GM19324 (cell line): ENCODE results near the gene PRRT1.
"Not testable (repeated sequence)": the region's sequence is repeated elsewhere in the genome, so short reads cannot be mapped to it uniquely, and the experiment has no call there.

Experiments used
- ATAC-seq: cut with Tn5 transposase; IDR thresholded peaks from one replicate; pipeline ENCODE4 v1.9.1; 2021; ENCODE audit warnings: mild to moderate bottlenecking, moderate library complexity; ENCODE audit not compliant: unreplicated experiment, low FRiP score

PRRT1 gene

DNA sequence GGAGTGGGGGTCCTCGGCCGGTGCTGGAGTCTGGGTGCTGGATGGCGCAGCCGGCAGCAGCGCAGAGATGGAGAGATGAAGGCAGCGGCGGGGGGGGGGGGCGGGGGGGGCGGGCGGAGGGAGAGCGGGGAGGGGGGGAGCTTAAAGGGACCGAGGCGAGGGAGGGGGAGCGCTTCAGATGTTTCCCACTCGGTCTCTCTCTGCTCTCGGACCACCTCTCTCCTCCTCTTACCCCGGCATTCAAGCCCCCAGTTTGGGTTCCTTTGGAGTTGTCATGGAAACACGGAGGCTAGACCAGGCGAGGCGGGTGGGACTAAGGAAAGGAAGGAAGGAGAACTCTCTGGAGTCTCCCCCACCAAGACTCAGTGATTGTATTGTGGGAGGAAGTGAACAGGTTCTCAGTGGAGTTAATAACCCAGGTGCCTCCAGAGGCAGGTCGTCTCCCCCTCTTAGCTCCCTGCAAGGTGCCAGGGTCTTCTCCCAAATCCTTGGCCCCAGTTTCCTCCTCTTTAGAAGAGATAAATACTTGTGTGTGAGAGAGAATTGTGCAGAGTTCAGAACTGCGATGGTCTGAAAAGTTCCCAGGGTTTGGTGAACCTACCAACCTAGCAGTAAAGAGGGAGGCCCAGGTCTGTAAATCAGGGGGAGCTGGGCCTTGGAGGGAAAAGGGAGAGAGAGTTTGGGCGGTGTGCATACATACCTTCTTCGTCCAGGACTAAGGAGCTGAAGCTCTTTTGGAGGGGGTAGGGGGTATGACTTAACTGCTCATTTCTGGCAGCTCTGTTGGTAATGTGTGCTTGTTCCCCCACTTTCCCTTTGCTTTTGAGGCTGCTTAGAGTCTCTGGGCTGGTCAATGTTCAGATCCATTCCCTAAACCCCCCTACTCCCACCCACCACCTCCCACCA lies at the start of gene PRRT1:
Gene PRRT1, minus strand, starts transcription at position 77 of the 906 bp plus-strand sequence. CDS start 112 bp downstream, outside the sequence.
- no peak for ATAC-seq

DNA sequence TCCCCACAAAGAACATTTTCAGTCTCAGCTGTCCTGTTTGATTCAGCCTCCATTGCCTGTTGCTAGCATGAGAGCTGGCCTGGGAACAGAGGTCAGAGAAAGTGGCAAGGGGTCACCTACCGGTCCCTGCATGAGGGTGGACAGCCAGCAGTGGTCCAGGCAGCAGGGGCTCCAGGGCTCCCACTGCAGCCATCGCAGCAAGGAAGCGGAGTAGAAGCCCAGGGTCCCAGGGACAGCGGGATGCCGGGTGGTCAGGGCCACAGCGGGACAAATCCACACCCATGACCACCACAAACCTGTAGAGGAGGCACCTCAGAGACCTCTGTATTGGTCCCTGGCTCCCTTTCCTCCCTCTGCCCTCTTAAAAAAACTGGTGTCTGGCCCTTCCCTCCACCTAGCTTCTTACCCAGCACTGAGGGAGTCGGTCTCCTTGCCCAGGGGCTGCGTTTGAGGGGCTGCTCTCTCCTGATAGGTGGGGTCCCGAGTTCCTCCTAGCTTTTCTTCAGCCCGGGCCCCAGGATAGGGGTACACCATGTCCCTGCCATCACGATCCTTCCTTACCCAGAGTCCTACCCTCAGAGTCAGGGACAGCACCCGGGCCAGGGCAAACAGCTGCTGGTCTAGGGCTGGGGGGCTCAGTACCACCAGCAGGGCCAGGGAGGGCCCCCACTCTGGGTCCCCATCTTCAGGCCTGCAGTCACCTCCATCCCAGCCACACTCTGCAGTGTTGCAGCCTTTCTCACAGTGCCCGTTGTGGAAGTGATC lies 49.2 kb upstream of the PRRT1 start:
- ATAC-seq, result no peak

- ATAC-seq, result no peak
These were observed 47.1 kb upstream of the PRRT1 start for GRCh38 chr6:32198866-32199265.

DNA sequence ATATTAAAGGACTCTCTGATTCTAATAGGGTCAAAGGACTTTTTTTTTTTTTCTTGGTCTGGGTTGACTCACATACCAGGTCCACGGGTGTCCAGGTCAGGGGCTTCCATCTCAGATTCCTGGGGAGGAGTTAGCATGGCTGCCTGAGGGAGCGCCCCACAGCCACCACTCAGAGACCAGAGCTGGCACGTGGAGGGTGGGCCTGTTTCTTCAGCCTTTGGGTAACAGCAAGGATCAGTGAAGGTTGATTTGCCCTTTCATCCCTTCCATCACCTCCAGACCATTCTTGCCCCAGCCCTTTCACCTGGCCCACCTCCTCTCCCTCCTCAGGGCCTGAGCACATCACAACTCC lies 46.6 kb upstream of the PRRT1 start:
- no peak for ATAC-seq

DNA sequence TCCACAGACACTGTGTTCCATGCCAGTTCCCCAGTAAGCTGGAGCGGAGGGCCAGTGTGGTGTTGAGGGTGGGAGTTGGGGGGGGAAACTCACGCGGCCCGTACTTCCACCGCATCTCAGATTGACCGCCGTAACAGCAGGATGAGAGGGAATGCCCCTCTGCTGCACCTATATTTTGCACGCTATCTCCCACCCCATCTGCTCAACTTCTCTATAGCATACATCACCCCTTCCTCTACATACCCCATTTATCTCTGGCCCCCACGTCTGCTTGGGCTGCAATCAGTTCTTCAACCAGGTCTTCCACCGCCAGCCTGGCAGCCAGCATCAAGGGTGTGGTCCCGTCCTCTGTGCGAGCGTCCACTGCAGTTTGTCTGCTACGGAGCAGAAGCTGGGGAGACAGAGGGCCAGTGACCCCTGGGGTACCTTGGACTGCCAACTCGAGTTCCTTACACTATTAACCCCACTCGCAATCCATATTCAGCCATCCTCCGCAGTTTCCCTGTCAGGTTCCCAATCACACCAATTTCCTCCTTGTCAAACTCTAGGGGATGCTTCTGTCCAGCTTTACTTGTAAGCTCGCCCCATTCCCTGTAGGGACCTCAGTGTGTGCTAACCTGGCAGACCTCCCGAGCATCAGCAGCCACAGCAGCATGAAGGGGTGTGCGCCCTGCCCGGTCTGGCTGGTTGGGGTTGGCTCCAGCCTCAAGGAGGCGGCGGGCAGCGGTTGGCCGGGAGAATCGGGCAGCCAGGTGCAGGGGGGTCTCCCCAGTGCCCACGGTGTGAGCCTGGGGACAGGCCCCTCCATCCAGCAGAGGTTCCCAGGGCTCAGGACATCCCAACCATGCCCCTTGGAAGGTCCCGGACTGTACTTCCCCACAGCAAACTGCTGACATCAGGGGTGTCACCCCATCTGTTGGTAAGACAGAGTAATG lies 45.2 kb upstream of the PRRT1 start:
- ATAC-seq, result no peak

DNA sequence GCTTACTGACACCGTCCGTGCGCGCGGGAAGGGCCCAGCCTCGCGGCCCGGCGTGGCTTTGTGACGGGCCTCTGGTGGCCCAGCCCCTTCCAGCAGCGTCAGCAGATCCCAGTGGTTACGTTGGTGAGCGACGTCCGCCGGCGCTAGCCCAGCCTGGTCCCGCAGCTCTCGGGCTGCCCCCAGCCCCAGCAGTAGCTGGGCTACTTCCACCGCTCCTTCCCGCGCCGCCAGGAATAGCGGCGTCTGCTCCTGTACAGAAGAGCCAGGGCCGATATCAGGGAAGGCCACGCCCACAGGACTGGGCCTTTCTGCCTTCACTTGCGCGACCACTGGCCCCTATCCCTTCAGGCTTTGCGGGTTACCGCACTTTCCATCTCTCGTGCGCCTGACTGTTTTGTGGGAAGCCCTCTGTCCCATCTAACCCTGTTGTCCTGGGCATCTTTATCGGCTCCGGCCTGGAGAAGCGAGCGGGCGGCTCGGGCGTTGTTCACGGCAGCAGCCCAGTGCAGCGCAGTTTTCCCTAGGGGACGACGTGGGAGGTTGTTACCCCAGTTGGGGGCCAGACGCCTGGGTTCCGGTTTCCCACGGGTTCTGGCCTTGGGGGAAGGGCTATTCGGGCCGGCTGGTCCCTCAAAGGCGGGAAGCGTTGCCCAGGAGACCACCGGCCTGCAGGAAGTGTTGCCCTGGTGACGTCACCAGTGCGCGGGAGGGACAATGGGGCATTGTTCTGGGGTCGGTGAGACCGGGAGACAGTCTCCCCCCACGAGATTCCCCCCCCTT lies 44.4 kb upstream of the PRRT1 start:
- ATAC-seq, result peak; percentile 85

DNA sequence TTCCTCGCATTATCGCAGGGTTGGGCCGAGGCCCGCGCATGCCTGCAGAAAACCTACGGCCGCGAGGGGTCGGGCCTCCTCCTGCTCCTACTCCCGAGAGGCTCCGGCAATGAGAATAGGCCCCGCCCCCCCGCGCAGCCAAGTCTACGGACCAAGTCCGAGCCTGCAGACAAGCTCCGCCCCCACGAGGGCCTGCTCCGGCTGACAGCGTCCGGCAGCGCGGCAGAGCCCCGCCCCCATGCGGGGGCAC lies 43.8 kb upstream of the PRRT1 start:
- ATAC-seq, result no peak

DNA sequence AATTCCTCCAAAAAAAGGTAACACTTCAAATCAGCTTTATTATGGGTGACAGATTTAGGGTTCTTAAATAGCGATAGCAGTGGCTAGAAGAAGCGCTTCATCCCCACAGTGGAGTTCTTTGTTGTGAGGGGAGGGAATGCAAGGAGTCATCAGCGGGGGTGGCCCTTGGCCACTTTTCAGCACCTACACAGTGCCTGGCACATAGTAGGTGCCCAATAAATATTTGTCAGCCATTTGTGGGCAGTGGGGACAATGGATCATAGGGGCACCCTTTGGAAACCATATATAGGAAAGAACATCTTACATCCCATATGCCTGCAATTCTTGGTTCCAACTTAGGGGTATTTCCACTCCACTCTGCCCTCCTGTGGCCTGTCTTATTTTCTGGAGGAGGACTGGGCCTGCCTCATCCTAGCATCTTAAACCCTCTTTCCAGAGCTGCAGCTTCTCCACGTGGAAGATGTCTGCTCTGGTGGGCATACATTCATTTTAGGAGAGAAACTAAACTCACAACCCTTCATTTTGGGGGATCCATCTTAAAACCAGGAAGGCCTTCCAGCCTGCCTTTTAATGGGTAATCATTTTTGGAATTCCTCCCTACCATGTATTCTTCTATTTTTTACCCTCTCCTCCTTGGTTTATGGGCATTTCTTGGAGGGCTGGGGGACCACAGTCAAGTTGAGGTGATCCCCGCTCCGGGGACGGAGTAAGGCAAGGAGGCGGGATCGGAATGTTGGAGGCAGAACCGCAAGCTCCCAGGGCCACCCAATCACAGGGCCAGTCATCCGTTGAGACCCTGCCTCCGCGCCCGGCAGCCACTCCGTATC lies 43.3 kb upstream of the PRRT1 start:
- peak; percentile 85 for ATAC-seq

GRCh38 chr6:32194388-32194787 lies 42.6 kb upstream of the PRRT1 start:
- ATAC-seq, result no peak

GRCh38 chr6:32193096-32193495 lies 41.4 kb upstream of the PRRT1 start:
- not testable (repeated sequence) for ATAC-seq

- no peak for ATAC-seq
These were observed 40.9 kb upstream of the PRRT1 start, which contains the start of gene GPSM3 for GRCh38 chr6:32192608-32193039. Gene GPSM3, minus strand, starts transcription at chr6:32192643. Its CDS starts 130 bp downstream, at chr6:32192513.

DNA sequence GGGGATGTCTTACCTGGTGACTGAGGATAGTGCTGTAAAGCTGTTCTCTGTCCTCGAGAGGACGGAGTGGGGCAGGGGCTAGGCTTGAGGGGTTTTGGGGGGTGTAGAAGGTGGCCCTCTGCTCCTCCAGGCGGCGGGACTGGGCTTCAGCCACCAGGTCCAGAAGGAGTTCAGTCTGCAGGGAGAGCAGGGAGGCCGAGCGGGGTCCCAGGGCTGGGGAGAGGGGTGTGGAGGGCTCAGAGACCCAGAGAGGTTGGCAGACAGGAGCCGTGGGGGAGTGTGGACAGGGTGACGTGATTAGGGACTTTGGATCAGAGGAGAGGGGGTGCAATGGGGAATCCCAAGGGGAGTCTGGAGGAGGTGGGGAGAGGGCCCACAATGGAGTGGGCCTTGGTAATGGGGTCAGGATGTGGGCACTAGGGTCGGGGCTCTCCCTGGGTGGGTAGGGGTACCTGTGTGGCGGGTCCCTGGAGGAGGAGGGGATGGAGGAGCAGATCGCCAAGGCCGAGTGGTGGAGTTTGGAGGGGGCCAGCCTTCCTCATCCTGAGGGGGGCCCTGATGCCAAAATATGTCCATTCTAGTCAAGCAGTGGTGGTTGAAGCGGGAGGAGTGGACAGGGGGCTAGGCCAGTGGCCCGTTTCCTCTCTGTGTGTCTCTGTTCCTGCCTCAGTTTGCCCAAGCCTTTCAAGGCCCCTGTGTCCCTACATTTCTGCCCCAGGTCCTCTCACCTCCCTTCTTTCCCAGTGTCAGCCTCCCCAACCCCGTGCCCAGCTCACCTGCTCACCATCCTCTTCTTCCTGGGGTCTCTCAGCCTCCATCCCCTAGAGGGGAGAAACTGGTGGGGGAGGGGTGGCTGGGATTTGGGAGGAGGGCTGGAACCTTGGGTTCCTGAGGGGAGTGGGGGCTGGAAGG lies 40.2 kb upstream of the PRRT1 start:
- ATAC-seq, result no peak

DNA sequence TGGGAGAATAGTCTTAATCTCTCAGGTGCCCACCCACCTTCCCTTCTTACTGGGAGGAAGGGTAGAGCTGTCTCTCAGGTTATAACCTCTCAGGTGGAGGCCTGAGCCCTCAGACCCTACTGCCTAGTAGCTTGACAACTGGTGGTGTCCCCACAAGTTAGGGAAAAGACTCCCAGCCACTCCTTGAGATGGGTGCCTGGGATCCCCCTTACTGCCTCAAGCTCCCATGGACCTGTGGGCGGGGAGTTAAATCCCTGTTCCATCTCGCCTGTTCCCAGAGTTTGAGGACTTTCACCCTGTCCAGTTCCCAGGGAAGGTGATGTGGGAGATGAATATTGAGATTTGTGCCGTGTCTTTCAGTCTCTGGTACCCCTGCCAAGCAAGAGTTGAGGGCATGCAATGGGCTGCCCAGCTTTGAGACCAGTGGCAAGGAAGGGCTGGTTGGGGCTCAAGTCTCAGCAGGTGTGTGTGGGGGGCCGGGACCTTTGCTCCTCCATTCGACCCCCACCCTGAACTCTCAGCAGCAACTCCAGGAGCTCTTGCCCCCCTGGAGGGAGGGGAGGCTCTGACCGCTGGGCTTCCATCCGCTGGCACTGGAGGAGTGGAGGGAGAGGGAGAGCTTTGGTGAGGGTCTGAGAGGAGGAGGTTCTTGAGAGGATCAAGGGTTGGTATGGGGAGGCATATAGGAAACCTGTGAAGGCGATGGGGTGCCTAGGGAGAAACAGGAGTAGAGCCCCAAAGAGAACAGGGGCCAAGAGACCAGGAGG lies 39.4 kb upstream of the PRRT1 start:
- no peak for ATAC-seq

DNA sequence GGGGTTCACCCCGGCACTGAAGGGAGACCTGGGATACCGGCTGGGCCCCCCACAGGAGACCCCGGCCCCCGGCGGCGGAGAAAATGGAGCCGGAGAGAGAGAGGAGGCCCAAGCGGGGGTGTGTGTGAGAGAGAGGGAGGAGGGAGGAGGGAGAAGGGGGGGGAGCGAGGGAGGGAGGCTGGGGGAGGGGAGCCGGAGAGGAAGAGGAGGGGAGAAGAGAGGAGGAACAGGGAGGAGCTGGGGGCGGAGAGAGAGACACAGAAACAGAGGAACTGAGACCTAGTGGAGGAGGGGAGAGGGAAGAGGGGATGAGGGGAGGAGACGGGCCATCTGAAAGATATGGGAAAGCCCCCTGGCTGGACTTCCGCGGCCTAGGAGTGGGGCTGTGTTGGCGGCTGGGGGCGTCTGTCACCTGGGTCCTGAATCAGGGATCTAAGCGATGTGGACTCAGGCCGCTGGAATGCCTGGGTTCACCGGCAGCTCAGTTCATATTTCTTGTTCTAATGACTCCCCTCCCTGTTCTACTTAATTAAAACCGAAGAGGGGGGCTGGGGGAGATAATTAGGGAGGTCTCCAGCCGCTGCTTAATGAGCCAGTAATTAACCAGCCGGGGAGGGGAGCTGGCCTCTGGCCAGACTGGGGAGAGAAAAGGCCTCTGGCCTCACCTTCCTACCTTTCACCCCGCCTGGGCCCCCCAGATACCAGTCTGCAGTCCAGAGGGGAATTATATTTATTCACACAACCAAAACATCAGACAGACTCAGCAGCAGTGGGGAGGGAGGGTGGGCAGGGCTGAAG lies 38.5 kb upstream of the PRRT1 start, which contains the start of gene PBX2:
Gene PBX2, minus strand, starts transcription at position 149 of the 798 bp plus-strand sequence. CDS start 287 bp downstream, outside the sequence.
- ATAC-seq, result peak; percentile 52

DNA sequence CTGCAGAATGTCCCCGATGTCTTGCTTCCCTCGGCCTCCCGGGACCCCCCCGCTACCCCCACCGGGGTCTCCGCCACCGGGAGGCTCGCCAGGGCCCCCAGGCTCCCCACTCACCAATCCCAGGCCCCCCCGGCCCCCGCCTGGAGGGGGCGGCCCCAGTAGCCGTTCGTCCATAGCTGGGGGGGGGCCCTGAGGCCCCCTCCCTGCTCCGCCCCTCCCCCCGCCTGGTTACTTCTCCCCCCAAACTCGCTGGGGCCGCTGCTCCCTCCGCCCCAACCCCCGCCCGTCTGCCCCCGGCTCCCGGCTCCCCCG lies 38.0 kb upstream of the PRRT1 start:
- ATAC-seq, result no peak

- no peak for ATAC-seq
These were observed 37.5 kb upstream of the PRRT1 start for GRCh38 chr6:32189069-32189741.
